NCI-H446 treated with DMSO at 0.1 percent for 48 hours (cell line): ENCODE measurements around the gene LIMS1.
"Not testable (repeated sequence)": the region's sequence is repeated elsewhere in the genome, so short reads cannot be mapped to it uniquely, and the experiment has no call there.

Experiments
- DNase-seq: peaks from one replicate; lab custom pipeline; 2025; lab: John Stamatoyannopoulos, UW

The LIMS1 gene, protein sequence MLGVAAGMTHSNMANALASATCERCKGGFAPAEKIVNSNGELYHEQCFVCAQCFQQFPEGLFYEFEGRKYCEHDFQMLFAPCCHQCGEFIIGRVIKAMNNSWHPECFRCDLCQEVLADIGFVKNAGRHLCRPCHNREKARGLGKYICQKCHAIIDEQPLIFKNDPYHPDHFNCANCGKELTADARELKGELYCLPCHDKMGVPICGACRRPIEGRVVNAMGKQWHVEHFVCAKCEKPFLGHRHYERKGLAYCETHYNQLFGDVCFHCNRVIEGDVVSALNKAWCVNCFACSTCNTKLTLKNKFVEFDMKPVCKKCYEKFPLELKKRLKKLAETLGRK

DNA sequence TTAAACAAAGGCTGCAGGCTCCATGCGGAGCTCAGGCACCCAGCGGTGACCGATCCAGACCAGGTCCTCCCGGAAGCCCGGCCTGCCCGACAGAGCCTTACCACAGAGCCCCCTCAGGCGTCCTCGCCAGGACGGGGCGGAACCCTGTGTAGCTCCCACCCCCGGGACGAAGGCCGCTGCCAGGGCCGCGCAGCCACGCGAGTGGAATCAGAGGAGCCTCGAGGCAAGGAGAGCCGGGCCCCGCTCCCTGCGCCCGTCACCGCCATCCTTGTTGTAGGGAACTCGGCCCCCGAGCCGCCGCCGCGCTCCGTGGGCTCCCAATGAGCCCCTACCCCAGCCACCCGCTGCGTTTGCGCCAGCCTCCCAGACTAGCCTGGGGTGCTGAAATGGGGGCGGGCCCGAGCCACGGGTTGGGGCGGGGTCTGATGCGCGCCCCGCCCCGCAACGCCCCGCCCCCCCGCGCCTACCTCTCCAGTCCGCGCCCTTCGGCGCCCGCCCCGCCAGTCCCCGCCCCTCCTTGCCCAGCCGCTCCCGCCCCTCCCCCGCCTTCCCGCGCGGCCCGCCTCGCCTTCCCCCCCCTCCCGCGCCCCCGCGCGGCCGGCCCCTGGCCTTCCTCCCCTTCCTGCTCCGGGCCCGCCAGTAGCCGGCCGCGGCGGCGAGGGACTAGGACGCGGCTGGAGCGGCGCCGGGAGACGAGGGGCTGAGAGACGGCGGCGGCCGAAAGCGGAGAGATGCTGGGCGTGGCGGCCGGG is at the start of gene LIMS1:
Gene LIMS1 (plus strand): TSS at position 639 of the 752 bp plus-strand sequence. CDS start 93 bp downstream, at position 732.
- DNase-seq = peak; percentile 59

DNA sequence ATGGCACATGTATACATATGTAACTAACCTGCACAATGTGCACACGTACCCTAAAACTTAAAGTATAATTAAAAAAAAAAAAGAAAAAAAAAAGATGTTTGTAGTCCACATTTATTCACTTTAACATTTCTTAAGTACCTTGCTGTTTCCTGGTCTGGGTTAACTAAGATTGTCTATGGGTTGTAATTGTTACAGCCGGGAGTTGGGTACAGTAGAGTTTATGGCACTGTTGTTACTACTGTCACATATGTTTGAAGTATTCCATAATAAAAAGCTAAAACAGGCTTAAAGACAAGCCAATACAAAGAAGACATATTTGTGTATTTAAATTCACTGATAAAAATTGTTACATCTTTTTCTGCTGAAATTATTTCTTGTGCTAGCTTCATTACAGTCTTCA is 49.0 kb upstream of the LIMS1 start:
- DNase-seq = no peak

DNA sequence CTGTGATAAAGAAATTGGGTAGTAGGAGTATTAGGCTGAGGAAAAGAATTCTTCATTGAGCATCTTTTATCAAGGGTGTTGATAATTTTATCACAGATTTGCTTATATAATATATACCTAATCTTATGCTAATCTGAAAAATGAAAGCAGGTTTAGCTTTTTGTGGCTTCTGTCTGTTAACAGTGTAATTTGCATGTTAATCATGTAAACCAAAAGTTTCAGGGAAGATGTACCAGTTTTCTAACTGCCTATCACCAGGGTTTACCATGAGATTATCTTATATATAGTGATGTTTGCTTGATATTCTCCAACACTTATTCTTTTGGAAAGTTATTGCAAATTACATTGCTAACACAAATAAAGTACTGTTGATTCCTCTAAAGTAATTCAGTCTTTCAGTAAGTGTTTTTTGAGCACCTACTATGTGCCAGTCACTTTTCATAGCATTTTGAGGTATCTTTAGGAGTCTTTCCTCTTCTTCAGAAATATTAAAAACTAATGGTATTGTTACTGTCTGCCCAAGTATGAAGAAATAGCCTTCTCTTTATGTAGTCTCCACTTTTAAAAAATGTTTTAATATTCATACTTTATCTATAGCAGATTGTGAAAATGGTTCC is 43.7 kb upstream of the LIMS1 start:
- no peak for DNase-seq

DNA sequence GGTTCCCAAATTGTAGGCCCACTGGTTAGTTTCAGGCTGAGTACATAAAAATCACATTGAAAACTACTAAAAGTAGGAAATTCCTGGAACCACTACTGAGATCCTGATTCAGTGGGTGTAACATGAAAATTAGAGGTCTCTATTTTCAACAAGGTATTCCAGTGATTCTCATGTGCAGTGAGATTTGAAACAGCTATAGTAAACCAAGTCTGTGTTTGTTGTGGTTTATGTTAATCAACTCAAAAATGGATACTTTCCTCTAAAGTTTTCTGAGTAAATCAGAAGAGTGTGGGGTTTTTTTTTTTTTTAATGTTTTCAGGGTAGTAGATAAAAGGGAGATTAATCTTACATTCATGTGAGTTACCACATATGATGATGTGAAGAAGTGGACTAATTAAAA is 42.4 kb upstream of the LIMS1 start:
- DNase-seq = no peak

DNA sequence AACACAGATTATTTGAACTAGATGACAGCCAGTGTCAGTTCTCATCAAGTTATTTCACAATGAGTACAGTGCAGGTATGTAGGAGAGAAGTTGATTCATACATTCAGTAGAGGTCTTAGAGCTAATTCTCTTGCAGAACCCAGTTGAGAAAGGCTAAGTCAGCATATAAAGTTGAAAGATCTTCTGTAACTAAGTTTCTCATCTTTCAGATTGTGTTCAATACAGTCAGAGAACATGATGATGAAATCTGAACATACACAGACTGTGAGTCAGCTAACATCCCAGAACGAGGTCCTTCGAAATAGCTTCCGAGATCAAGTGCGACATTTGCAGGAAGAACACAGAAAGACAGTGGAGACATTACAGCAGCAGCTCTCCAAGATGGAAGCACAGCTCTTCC is 41.9 kb upstream of the LIMS1 start:
- DNase-seq = no peak

DNA sequence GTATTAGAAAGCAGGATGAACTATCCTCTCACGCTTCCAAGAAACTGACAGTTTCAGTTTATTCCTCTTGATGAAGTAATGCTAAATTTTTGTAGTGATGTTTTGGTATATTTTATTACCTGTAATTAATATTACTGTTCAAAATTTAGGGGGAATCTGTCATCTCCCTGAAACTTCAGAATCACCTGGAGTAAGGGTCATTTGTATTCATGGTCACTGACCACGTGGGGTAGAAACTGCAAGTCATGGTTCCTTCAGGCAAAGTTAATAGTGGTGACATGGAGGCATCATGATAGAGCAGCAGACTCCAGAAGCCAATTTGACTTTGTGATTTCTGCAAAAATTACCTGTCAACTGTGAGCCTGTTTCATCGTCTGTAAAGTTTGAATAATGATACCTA is 38.1 kb upstream of the LIMS1 start:
- DNase-seq = not testable (repeated sequence)

DNA sequence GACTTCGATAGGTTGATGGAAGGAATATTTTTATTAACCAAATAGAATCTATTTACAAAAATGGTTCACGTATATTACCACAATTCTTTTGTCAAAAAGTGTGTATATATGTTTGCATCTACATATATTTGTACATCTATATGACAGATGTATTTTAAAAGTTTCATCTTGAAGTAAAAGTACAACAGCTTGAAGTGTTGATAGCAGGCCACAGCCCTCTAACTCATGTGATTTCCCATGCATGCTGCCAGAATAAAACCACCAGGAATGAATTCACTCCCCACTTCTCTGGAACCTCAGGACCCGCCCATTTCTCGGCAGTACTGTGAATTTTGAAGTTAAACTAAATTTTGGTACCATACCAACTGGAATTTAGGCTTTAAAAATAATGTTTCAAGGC is 26.6 kb upstream of the LIMS1 start:
- not testable (repeated sequence) for DNase-seq

DNA sequence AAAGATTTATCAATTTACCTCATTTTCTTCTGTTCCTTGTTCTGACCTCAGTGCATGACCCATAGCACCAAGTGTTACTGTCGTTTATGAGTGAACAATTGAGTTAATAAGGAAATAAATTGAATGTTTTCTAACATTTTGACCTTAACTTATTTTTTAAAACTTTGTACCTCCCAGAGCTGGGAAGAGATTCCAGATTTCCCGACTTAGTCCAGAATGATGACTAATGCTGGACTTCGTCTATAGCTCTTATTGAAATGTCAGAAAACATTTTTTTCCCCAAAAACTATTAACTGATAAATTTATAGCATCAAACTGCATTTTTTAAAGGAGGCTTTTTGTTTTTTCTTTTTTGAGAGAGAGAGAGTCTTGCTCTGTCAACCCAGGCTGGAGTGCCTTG is 21.8 kb upstream of the LIMS1 start:
- not testable (repeated sequence) for DNase-seq

DNA sequence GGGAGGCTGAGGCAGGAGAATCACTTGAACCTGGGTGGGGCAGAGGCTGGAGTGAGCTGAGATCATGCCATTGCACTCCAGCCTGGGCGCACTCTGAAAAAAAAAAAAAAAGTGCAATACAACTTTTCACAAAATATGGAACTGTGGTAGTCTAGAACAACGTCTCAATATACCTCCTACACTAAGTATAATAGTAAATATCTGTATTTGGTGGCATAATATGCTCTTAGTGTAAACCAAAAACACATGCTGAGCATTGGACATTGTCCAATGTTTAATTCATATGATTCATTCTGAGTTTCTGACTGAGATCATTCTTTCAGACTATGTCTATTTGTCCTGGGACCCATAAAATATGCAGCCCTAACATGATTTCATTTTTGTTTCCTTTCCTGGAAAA is 19.8 kb upstream of the LIMS1 start:
- DNase-seq = not testable (repeated sequence)

DNA sequence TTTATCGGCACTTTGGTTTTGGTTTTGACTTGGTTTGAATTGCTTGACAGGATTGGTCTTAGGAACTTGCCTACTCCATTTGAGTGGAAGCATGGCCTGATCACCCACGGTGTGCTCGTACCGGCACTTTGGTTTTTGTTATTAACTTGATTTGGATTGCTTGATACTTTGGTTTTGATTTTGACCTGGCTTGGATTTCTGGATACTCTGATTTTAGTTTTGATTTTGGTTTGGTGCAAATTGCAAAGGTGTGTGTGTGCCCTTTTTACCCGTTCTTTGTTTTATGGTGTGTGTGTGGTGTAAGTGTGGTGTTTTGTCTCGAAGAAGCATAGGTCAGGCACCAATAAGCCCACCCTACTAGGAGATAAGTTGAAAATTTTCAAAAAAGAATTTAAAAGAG is 9.6 kb upstream of the LIMS1 start:
- DNase-seq = not testable (repeated sequence)

DNA sequence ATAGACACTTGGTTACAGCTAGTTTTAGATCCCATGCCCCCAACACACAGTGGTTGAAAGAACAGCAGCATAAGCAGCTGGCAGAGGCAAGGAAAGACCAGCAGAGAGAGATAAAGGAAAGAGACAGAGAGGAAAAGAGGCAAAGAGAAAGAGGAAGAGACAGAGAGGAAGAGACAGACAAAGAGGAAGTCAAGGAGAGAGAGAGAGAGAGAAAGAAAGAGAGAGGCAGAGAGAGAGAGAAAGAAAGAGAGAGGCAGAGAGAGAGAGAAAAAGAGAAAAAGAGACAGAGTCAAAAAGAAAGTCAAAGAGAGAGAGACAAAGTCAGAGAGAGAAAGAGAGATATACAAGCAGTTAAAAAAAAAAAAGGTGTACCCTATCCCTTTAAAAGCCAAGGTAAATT is 9.0 kb upstream of the LIMS1 start:
- not testable (repeated sequence) for DNase-seq

DNA sequence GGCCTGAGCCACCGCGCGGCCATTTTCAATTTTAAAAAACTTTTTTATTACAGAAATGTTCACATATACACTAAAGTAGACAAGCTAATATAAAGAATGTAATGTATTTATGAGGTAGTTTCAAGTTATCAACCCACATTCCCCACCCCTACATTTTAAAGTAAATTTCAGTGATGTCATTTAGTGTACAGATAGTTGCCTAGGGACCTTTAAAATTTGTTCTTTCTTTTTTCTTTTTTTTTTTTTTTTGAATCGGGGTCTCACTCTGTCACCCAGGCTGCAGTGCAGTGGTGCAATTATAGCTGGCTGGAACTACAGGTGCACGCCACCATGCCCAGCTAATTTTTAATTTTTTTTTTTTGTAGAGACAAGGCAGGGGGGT is 2.6 kb upstream of the LIMS1 start:
- no peak for DNase-seq

DNA sequence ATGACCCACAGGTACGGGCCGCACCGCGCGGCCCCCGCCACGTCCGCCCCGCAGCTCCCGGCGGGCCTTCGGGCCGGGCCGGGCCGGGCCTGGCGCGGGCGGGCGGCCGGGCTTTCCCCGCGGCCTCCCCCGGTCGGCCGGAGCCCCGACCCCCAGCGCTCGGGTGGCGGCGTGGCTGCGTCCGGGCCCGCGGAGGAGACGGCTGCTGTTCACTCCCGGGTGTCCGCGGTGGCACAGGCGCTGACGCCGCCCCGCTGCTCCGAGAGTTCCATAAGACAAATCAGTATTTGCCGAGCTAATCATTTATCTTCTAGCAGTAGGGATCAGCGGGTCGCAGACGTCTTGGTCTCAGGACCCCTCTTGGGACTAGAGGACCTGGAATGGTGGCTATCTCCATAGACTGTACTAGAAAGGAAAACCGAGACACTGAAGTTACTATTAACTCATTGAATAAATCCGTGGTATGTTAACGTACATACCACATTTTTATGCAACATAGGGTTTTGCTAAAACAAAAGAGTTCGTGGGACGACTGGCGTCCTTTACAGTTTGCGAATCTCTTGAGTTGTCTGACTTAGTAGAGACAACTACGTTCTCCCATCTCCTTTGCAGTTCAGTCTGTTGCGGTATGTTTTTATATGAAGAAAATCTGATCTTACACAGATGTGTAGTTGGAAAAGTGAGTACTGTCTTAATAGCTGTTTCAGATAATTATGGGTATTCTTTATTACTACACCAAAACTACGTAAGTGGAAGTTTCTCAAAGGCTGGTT is 500 bp downstream of the LIMS1 start:
- no peak for DNase-seq

DNA sequence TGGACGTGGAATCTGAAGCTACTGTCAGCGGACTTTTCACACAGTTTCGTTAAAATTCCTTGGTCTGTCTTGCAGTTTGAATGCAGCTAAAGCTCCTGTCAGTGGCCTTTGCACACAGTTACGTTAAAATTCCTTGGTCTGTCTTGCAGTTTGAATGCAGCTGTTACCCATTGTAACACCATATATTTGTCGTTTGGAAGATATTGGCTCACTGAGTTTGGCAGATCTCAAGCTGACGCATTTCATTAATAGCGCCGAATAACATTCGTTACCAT is 1.0 kb downstream of the LIMS1 start:
- no peak for DNase-seq

DNA sequence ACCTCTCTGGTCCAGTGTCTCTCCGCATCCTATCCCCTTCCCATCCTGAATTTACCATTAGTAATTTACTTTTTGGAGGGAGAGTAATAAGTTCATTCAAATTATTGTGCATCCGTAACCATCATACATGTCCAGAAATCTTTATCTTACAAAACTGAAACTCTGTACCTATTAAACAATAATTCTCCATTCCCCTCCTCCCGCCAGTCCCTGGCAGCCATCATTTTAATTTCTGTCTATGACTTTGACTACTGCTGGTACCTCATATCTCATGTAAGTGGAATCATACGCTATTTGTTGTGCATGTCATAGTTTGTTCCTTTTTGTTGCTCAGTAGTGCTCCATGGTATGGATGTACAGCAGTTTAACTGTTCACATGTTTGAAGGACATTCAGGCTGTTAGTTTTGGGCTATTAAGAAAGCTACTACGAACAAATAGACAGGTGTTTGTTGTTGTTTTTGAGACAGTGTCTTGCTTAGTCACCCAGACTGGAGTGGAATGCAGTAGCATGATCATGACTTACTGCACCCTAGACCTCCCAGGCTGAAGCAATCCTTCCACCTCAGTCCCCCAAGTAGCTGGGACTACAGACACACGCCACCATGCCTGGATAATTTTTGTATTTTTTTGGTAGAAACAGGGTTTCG is 2.0 kb downstream of the LIMS1 start:
- no peak for DNase-seq

DNA sequence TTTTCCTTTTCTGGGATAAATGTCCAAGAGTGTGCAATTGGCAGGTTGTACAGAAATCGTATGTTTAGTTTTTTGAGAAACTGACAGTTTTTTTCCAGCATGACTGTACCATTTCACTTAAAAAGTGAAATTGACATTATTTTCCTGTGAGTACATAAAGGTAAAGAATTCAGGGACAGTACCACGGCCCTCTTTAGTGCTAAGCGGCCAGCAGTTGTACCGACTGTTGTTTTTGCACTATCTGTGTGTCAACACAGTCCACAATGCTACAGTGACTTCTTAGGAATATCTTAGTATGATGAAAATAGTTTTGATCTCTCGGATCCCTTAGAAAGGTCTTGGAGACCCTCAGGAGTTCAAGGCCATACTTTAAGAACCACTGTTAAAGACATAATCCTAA is 2.6 kb downstream of the LIMS1 start:
- no peak for DNase-seq

DNA sequence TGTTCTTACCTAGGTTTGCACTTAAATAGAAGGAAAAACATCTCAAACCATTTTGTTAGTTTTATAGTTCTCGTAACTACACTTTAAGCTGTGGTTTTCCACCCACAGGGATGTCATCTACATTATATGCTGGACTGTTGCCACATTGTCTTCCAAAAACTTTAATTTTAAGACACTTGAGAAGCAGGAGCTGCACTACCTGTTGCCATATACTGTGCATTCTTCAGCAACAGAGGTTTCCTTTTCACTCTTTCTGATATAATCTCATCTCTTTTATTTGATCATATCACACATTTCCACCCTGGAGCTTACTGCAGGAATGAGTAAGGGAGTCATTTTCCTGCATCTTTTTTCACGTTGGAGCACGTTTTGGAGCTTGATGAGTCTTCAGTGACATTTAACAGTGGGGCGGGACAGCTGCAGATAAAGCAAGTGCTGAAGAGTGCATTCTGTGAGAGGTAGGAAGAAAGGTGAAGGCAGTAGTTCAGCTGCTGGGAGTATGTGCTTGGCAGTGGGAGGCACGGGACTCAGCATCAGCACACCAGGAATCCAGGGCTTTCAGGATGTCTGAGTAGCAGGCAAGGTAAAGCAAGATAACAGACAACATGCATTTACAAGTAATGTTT is 3.8 kb downstream of the LIMS1 start:
- DNase-seq = no peak

DNA sequence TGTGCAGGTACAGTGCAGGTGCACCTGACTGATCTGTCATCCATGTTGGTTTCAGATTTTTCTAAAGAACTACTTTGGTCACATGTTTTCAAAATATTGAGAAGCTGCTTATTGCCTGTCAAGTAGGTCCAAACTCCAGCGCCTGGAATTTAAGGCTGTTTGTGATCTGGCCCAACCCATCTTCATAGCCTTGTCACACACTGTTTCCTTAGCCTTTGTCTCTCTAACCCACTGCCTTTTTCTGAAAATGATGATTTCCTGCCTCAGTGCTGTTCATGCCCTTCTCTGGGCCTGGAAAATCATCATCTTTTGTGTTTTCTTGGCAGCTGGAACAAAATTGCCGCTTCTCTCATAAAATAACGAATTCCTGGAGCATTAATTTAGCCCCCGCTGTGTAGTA is 7.2 kb downstream of the LIMS1 start:
- DNase-seq = no peak

DNA sequence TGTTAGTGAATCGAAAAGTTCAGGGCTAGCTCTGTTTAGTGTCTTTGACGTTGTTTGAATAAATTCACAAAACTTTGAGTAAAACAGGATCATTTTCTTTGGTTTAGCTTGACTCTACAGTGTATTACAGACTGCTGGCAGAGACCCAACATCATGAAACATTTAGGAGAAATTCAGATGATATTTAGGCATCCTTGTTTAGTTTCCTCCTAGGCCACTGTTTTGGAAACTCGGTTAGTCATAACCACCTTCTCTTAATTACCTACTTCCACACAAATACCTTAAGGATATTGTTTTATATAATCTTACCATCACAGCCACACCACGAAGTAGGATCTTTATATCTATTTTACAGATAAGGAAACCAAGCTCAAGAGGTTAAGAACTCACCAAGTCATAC is 7.8 kb downstream of the LIMS1 start:
- no peak for DNase-seq

DNA sequence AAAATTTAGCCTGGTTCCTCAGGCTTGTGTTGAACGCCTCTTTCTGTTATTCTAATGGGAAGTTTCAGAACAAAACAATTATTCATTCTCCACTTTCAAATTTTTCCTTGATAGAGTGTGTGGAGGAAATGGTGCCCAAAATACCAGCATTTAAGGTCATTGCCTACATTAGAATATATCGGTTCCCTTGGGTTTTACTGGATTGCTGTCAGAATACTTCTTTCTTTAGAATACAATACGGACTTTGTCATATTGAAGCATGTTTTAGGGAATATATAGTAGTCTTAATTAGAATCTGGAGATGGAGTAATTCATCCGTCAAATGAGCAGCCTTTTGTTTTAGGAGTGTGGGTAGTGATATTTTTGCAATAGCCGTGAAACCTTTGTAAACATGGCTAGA is 13.3 kb downstream of the LIMS1 start:
- no peak for DNase-seq

DNA sequence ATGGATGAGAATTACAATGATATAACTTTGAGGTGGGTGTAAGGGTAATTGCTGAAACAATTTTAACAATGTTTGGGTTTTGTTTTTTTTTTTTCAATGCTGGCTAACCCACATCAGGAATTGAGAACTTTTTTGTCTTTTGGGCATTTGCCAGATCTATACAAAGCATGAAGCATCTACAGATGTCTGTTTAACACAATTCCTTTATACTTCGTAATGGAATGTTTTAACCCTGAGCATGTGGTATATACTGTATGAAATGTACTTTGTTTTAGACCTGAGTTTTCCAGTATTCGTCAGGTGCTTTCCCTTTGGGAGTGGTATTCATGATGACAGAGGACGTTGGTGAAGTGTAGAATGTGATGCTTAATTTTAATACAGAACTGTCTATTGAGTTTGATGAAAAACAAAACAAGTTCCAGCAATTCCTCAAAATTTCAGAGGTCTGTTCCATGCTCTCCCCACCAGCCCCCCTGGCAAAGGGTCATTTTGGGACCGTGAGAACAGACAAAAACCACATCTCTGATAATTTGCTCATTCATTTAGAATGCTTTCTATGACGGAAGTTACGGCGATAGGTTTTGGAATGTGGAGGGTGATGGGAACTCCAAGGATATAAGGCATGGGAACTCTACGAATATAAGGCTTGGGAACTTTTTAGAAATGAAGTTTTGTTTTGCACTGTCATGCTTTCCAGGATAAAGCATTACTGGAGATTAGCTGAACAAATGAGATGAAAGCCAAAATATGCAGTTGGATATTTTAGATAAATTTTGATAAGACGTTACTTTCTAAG is 14.1 kb downstream of the LIMS1 start:
- no peak for DNase-seq
